A549 (cell line): ENCODE results near the gene HS3ST3A1.

ENCODE experiments used
- CEBPB ChIP-seq, 2 experiments: fragments of >200 bp in 1 of 2; sonication (Bioruptor Twin) in 1 of 2; formaldehyde crosslinking in 1 of 2; IDR thresholded peaks; 2 replicates each; pipeline ENCODE4 v1.6.1; 2012 to 2016
- RCOR1 ChIP-seq: fragments of 150-350 bp; IDR thresholded peaks from 2 replicates; pipeline ENCODE4 v1.6.1; 2014; ENCODE audit warnings: antibody characterized with exemption, low read length, low read depth
- ZNF302 ChIP-seq: fragments of 250-450 bp; sonication (Bioruptor Pico); IDR thresholded peaks from 2 replicates; pipeline ENCODE4 v1.9.0; 2021; ENCODE audit warnings: inconsistent platforms, mild to moderate bottlenecking, moderate library complexity
- TF ChIP-seq, protein P1 (sequence below): fragments of >200 bp; sonication (Bioruptor Twin); formaldehyde crosslinking; IDR thresholded peaks from 3 replicates; pipeline ENCODE4 v1.5.1; 2016

DNA sequence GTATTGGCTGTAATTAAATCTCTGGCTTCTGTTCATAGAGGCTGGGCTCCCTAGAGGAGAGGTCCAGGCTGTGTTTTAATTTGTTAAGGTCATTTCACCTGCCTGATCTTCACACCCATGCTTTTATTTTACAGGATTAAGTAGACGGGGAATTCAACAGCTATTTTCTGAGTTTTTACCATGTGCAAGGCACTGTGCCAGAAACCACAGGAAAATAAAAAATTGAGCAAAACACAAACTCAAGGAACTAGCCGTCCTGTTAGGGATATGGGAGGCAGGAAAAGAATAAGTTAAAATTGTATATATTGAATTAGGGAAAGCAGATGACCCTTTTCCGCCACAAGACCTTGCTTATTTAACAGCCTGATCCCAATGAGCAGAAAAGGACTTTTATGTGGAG, 29.1 kb downstream of the HS3ST3A1 start:
- TF ChIP-seq RCOR1 (no peak), ZNF302 (CRISPR knock-in tag) (no peak), CEBPB (IDR thresholded peaks at IDR 0.05) (no peak)
- TF ChIP-seq, protein P1, sequence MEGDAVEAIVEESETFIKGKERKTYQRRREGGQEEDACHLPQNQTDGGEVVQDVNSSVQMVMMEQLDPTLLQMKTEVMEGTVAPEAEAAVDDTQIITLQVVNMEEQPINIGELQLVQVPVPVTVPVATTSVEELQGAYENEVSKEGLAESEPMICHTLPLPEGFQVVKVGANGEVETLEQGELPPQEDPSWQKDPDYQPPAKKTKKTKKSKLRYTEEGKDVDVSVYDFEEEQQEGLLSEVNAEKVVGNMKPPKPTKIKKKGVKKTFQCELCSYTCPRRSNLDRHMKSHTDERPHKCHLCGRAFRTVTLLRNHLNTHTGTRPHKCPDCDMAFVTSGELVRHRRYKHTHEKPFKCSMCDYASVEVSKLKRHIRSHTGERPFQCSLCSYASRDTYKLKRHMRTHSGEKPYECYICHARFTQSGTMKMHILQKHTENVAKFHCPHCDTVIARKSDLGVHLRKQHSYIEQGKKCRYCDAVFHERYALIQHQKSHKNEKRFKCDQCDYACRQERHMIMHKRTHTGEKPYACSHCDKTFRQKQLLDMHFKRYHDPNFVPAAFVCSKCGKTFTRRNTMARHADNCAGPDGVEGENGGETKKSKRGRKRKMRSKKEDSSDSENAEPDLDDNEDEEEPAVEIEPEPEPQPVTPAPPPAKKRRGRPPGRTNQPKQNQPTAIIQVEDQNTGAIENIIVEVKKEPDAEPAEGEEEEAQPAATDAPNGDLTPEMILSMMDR: no peak
